TTC549 (cell line): ENCODE measurements around the gene RASSF4.

Experiments used
- FAIRE-seq: peaks from 2 replicates; lab custom pipeline; 2012; peaks lifted over from hg19 to GRCh38; lab: Jason Lieb, UNC

Gene RASSF4

GRCh38 chr10:44948642-44949041 is 11.0 kb upstream of the RASSF4 start:
- no peak for FAIRE-seq

DNA sequence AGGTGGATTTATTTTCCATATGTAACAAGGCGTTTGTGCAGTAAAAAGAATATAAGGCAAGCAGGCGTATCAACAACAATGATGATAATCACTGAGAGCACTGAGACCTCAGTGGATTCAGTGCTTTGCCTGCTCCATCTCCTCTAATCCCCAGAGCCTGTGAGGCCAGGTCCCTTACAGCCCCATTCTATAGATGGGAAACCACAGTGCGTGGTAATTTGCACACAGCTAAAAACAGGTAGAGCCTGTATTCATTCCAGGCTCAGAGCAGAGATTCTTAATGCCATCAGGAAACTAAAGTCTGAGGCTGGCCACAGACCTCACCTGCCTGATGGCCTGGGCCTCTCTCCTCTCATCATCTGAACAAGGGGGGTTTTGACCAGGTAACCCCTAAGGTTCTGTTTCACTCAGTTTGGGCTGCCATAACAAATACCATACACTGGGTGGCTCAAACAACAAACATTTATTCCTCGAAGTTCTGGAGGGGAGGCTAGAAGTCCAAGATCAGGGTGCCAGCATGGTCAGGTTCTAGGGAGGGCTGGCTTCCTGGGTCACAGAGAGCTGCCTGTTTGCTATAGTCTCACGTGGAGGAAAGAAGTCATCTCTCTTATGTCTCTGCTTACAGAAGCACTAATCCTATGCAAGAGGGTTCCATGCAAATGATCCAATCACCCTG is 10.3 kb upstream of the RASSF4 start:
- FAIRE-seq = no peak

DNA sequence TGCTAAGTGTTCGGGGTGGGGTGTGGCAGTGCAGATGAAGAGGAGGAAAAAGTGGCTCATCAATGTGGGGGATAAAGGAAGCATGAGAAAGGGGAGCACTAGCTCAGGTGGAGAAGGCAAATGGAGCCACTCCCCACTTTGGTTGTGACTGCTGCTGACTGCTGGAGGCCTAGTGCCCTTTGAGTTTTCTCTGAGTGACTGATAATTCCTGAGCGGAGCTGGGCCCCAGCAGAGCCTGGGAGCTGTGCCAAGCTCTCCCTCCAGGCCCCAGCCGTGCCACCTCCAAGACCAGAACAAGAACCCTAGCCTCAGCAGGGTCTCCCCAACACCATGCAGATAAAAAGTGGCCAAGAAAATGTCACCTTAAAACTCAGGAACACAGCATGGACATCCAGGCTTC is 9.7 kb upstream of the RASSF4 start:
- no peak for FAIRE-seq

DNA sequence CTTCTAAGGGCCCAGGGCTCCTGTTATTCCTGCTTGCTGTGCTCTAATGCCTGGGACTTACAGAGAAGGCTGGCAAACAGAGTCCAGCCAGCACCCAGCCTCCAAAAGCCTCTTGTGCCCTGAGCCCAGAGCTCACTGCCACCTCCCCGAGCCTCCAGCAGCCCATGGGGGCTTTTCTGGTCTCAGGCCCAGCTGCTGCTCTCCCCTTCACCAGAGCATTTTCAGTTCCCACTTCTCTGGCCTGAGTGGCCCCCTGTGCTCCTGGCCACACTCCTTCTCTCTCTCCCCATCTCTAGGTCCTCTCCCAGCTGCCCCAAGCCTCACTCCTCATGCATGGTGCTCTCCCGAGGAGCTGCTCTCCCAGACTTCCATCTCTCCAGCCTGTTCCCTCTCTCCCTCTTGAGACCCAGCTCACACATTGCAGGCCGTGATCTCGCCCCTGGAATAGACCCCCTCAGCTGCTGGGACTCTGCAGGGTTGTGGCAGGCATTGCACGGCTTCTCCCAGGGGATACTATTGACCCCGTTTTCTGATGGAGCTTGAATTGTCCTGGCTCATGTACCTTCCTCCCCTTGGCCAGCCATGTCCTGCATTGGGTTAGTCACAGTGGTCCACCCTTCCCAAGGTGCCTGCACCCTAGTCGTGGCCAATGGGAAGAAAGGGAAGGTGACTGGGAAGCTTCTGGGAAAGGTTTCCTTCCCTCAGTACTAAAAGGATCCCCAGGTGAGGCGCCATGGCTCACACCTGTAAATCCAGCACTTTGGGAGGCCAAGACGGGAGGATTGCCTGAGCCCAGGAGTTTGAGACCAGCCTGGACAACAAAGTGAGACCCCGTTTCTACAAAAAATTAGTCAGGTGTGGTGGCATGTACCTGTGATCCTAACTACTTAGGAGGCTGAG is 9.0 kb upstream of the RASSF4 start:
- no peak for FAIRE-seq

DNA sequence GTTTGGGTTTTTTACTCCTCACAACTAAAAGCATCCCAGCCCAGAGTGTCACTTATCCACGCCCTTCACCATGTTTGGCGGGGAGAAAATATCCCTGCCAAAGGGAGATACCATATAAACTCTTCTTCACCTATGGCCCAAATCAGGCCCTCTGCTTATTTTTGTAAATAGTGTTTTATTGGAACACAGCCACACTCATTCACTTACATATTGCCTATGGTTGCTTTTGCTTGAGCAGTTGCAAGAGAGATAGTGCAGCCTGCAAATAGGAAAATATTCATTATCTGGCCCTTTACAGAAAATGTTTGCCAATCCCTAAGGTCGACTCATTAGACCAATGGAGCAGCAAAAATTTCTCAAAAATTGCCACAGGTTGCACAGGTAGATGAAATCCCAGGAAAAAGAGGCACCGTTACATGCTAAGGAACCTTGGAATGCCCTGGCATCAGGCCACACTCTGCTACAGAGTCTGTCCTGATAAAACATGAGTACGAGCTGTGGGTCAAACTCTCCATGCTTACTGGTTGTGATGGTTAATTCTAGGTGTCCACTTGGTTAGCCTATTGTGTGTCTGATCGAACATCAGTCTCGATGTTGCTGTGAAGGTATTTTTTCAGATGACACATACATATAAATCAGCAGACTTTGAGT is 7.9 kb upstream of the RASSF4 start:
- FAIRE-seq = no peak

DNA sequence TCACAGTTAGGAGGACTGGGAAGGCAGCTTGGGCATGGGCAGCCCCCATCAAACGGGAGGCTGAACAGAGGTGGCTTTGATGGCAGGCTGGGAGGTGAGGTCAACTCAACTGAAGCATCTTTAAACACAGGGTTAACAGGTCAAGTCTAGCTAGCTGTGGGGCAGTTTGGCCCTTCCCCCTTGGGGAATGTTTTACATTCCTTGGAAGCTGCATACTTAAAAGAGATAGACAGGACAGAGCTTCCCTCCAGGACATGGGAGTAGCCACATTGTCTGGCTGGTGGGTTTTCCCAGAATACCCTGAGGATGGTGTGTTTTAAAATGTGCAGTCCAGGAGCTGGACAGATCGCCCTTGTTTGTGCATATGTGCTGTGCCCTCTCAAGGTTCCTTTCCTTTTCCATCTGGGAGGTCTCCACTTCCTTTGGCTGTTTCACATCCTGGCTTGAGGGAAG is 6.8 kb upstream of the RASSF4 start:
- no peak for FAIRE-seq

DNA sequence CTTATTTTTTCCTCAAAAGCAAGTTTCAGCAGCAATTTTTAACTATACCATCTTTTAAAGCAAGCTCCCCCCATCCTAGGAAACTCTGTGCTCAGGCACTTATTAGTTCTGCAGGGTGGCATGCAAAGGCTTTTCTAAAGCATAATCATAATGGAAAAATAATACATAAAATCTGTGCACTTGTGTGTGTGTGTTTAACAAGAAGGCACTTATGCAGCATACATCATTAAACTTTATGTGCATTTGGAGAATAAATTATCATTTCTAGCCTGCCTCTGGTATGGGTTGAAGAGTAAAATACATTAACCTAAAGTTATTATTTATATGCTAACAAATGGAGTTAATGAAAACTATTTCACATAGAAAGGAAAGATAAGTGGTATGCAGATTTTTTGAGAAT is 5.6 kb upstream of the RASSF4 start:
- FAIRE-seq = no peak

DNA sequence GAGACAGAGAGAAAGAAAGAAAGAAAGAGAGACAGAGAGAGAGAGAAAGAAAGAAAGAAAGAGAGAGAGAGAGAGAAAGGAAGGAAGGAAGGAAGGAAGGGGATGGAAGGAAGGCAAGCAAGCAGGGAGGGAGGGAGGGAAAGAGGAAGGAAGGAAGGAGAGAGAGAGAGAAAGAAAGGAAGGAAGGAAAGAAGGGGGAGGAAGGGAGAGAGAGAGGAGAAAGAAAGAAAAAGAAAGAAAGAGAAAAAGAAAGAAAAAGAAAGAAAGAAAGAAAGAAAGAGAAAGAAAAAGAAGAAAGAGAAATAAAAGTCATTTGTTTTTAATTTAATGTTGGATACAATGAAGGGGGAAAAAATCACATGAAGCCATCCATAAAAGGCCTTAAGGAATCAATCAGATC is 4.6 kb upstream of the RASSF4 start:
- no peak for FAIRE-seq

GRCh38 chr10:44955413-44956070 is 4.1 kb upstream of the RASSF4 start:
- no peak for FAIRE-seq

- no peak for FAIRE-seq
Measured at GRCh38 chr10:44956226-44956625, 3.4 kb upstream of the RASSF4 start.

DNA sequence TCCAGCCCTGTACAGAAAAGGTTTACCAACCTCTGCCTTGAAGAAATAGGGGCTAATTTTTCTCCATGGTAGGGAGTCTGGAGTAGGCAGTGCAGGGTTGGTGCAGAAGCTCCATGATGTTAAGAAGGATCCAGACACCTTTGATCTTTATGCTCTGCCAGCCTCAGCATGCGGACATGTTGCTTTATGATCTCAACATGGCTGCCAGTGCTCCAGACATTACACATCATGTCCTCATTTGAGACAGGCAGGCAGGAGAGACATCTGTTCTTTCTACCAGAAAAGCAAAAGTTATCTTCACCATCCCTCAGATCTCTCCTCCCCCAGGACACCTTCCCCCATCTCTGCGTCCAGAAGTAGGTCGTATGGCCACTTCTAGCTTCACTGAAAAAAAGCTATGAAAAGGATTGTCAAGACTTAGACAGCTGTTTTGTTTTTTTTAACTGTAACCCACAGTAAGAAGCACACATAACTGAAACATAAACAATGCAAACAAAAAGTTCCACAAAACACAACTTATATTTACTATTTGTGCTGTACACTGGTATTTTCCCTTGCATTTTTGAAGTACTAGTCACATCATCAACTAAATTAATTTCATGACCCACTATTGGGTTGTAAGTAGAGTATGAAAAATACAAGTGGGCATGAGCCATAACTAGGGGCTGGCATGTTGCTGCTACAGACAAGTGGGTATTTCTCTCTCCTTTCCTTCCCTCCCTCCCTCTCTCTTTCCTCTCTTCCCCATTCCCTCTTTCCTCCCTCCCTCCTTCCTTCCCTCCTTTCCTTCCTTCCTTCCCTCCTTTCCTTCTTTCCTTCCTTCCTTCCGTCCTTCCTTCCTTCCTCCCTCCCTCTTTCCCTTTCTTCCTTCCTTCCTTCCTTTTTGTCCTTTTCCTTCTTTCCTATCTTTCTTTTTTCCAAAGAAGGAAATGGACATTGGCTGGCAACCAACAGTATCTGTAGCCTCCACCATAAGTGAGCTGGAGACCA is 2.6 kb upstream of the RASSF4 start:
- FAIRE-seq = no peak

GRCh38 chr10:44958196-44958897 is 1.3 kb upstream of the RASSF4 start:
- FAIRE-seq = no peak

- no peak for FAIRE-seq
Measured at GRCh38 chr10:44958898-44959246, 730 bp upstream of the RASSF4 start.

DNA sequence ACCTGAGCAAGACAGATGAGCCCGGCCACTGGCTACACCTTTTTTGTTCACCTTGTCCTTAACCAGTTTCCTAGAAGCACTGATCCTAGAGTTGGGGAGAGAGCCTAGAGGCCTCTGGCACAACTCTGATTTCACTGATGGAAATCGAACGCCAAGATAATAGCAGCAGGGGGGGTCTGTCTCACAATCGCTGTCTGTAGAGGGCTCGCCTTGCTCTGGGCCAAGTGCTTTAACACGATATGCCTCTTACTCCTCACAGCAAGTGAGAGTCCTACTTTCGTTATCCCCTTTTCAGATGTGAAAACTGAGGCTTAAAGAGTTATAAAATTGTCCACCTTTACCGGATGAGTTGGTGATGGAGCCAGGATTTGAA is 472 bp downstream of the RASSF4 start:
- FAIRE-seq = no peak

GRCh38 chr10:44960482-44961229 is 1.1 kb downstream of the RASSF4 start:
- FAIRE-seq = no peak

DNA sequence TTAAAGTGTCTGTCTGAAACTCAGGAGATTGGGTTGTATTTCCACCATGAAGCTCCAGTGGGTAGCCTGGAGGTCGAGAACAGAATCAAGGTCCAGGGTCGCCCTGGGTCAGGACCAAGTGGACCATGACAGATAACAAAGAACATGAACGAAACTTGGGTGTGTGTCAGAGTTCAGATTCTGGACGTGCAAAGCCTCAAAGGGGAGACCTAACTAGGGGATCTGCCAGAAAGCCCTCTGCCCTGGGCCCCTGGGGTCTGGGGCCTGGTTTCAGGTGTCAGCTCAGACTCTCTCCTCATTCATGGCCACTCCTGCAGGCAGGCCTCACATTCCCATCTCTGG is 1.6 kb downstream of the RASSF4 start:
- no peak for FAIRE-seq

- FAIRE-seq = no peak
Measured at GRCh38 chr10:44961931-44962750, 2.5 kb downstream of the RASSF4 start.

GRCh38 chr10:44962870-44963738 is 3.5 kb downstream of the RASSF4 start:
- no peak for FAIRE-seq
